Loucy (cell line): ENCODE measurements around the gene FOXC1.

Source experiments
- H2AFZ ChIP-seq: fragments of 200-600 bp; sonication (generic); 2 replicates; pipeline ENCODE4 v1.6.0; 2016; ENCODE audit warnings: antibody characterized with exemption, mild to moderate bottlenecking, low read length, moderate library complexity
- H3F3A ChIP-seq: fragments of 200-600 bp; 2 replicates; pipeline ENCODE4 v1.6.0; 2016; ENCODE audit warnings: antibody characterized with exemption, low read depth, mild to moderate bottlenecking
- H3K27me3 ChIP-seq: fragments of 200-600 bp; sonication (generic); 2 replicates; pipeline ENCODE4 v1.6.1; 2014; ENCODE audit warnings: low read length, mild to moderate bottlenecking; ENCODE audit not compliant: insufficient read depth, poor library complexity, severe bottlenecking
- H3K36me3 ChIP-seq: fragments of 200-600 bp; sonication (generic); 2 replicates; pipeline ENCODE4 v1.6.1; 2016; ENCODE audit warnings: low read length; ENCODE audit not compliant: insufficient read depth
- H3K4me1 ChIP-seq: fragments of 200-600 bp; sonication (generic); 2 replicates; pipeline ENCODE4 v1.5.1; 2014; ENCODE audit warnings: low read length, mild to moderate bottlenecking; ENCODE audit not compliant: insufficient read depth, poor library complexity, severe bottlenecking
- H3K4me2 ChIP-seq: fragments of 200-600 bp; sonication (generic); 2 replicates; pipeline ENCODE4 v1.6.0; 2014; ENCODE audit warnings: antibody characterized with exemption, low read length, low read depth, mild to moderate bottlenecking; ENCODE audit not compliant: poor library complexity, severe bottlenecking
- H3K4me3 ChIP-seq: fragments of 200-600 bp; sonication (generic); 2 replicates; pipeline ENCODE4 v1.5.1; 2014; ENCODE audit warnings: low read length, mild to moderate bottlenecking, mixed read lengths; ENCODE audit not compliant: poor library complexity, severe bottlenecking
- H3K79me2 ChIP-seq: fragments of 200-600 bp; sonication (generic); 2 replicates; pipeline ENCODE4 v1.6.1; 2014; ENCODE audit warnings: low read length; ENCODE audit not compliant: insufficient read depth
- H3K9ac ChIP-seq: fragments of 200-600 bp; sonication (generic); 2 replicates; pipeline ENCODE4 v1.6.0; 2014; ENCODE audit warnings: mild to moderate bottlenecking, low read depth, low read length, moderate library complexity; ENCODE audit not compliant: poor library complexity, severe bottlenecking
- H3K9me2 ChIP-seq: fragments of 200-600 bp; sonication (generic); replicated peaks from 2 replicates; pipeline ENCODE4 v1.6.1; 2016; ENCODE audit warnings: low read depth, low read length, mixed read lengths
- H3K9me3 ChIP-seq: fragments of 200-600 bp; sonication (generic); 2 replicates; pipeline ENCODE4 v1.6.1; 2014; ENCODE audit warnings: mild to moderate bottlenecking, antibody characterized with exemption, low read length, low read depth; ENCODE audit not compliant: insufficient read depth
- H4K20me1 ChIP-seq: fragments of 200-600 bp; sonication (generic); 2 replicates; pipeline ENCODE4 v1.6.0; 2014; ENCODE audit warnings: antibody characterized with exemption, low read length, mild to moderate bottlenecking; ENCODE audit not compliant: insufficient read depth, poor library complexity, severe bottlenecking
- EZH2phosphoT487 ChIP-seq: fragments of 200-600 bp; IDR thresholded peaks from 2 replicates; pipeline ENCODE4 v1.6.1; 2018; ENCODE audit warnings: antibody characterized with exemption, mild to moderate bottlenecking, moderate library complexity, borderline replicate concordance
- TF ChIP-seq, protein P1 (sequence below): fragments of 200-600 bp; sonication (generic); conservative IDR thresholded peaks from 2 replicates; pipeline ENCODE4 v1.5.1; 2014; ENCODE audit warnings: mild to moderate bottlenecking, antibody characterized with exemption, low read length

Gene FOXC1

DNA sequence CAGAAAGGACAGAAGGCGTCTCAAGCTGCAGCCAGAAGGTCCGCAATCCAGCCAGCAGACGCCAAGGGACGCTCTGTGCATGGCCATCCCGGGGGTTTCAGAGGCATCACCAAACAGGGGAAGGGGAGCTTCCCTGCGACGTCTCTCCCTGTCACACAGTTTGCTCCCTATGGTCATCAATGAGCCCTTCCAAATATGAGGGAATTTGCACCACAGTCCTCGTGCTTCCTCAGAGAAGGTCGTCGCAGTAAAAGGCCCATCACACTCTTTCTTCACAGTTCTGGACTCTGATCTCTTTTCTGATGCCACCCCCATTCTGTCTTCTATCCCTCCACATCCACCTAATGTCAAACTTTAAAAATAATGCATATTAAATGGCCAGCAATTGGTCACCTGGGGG lies 10.2 kb upstream of the FOXC1 start:
- Histone ChIP-seq H3K9me3 (no peaks in the 10 kb centered on the region), H3F3A (no peaks in the 10 kb centered on the region), H2AFZ (no peak overlapping the region), H3K79me2 (no peaks in the 10 kb centered on the region), H3K4me3 (no peak overlapping the region), H3K9me2 (no peaks in the 10 kb centered on the region), H3K27me3 (no peaks in the 10 kb centered on the region), H4K20me1 (no peaks in the 10 kb centered on the region), H3K4me2 (no peak overlapping the region), H3K4me1 (peaks cover 22% of the 10 kb centered on the region), H3K9ac (no peak overlapping the region), H3K36me3 (no peaks in the 10 kb centered on the region)
- no peak for TF ChIP-seq EZH2phosphoT487
- TF ChIP-seq, protein P1, sequence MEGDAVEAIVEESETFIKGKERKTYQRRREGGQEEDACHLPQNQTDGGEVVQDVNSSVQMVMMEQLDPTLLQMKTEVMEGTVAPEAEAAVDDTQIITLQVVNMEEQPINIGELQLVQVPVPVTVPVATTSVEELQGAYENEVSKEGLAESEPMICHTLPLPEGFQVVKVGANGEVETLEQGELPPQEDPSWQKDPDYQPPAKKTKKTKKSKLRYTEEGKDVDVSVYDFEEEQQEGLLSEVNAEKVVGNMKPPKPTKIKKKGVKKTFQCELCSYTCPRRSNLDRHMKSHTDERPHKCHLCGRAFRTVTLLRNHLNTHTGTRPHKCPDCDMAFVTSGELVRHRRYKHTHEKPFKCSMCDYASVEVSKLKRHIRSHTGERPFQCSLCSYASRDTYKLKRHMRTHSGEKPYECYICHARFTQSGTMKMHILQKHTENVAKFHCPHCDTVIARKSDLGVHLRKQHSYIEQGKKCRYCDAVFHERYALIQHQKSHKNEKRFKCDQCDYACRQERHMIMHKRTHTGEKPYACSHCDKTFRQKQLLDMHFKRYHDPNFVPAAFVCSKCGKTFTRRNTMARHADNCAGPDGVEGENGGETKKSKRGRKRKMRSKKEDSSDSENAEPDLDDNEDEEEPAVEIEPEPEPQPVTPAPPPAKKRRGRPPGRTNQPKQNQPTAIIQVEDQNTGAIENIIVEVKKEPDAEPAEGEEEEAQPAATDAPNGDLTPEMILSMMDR = no peak

DNA sequence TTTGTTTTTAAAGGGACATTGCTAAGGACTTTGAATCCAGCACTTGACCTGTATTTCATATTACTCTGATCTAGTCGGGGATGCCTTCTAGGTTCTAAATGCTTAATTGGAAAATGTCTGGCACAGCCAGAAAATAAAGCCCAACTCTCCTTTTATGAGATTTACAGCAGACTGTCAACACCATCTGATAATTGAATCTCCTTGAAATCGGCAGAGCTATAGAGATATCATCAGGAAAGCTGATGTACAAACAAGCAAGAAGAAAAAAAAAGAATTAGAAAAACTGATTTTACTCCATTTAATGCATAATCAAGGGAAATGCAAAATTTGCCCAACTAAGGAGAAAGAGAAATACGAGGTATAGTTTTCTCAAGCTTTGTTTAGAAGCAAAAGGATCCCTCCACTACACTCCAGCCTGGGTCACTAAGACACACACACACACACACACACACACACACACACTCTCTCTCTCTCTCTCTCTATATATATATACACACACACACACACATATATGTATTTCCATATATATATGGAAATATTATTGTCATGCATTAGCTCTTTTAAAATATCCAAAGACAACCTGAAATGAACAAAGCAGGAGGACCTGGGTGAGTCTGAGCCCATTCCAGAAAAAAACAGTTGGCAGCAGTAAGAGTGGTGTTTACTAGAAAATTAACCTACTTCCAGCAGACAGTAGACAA lies 9.5 kb upstream of the FOXC1 start:
- H3F3A ChIP-seq = no peaks in the 10 kb centered on the region
- H3K79me2 ChIP-seq = no peaks in the 10 kb centered on the region
- no peaks in the 10 kb centered on the region for H3K9me2 ChIP-seq
- no peak for TF ChIP-seq EZH2phosphoT487
- TF ChIP-seq, protein P1 = no peak
- no peaks in the 10 kb centered on the region for H4K20me1 ChIP-seq
- no peaks in the 10 kb centered on the region for H3K9me3 ChIP-seq
- H3K4me2 ChIP-seq = no peak overlapping the region
- H3K4me1 ChIP-seq = peaks cover 18% of the 10 kb centered on the region
- H2AFZ ChIP-seq = no peak overlapping the region
- no peaks in the 10 kb centered on the region for H3K36me3 ChIP-seq
- H3K4me3 ChIP-seq = no peak overlapping the region
- no peak overlapping the region for H3K9ac ChIP-seq
- H3K27me3 ChIP-seq = no peaks in the 10 kb centered on the region

DNA sequence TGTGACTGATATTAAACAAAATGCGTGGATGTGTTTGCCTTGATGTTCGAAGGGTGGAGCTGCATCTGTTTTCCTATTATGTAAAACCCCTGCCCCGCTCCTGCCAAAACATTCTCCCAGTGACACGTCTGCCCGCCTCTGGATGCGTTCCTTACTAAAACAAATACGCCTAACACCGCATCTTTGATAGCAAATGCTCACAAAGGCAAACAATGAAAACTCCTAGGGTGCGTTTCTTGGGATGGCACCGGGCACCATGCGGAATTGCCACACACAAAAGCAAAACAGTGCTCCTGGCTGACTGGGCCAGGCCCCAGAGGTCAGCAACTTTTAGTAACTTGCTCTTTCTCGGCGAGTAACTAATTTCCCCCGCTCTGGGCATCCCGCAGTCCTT lies 9.0 kb upstream of the FOXC1 start:
- no peaks in the 10 kb centered on the region for H3K9me3 ChIP-seq
- no peak for TF ChIP-seq EZH2phosphoT487
- TF ChIP-seq, protein P1 = no peak
- no peaks in the 10 kb centered on the region for H3K79me2 ChIP-seq
- no peak overlapping the region for H3K4me3 ChIP-seq
- no peaks in the 10 kb centered on the region for H3K36me3 ChIP-seq
- no peaks in the 10 kb centered on the region for H3F3A ChIP-seq
- H4K20me1 ChIP-seq = no peaks in the 10 kb centered on the region
- no peak overlapping the region for H2AFZ ChIP-seq
- H3K4me2 ChIP-seq = no peak overlapping the region
- H3K27me3 ChIP-seq = no peaks in the 10 kb centered on the region
- H3K9me2 ChIP-seq = no peaks in the 10 kb centered on the region
- H3K9ac ChIP-seq = no peak overlapping the region
- H3K4me1 ChIP-seq = peaks cover 12% of the 10 kb centered on the region
